NCI-H2029 treated with DMSO at 0.1 percent for 48 hours (cell line): Measurements from ENCODE around the gene SMIM33.
"Not testable (repeated sequence)": the region's sequence is repeated elsewhere in the genome, so short reads cannot be mapped to it uniquely, and the experiment has no call there.

Source experiments
- DNase-seq: peaks from one replicate; lab custom pipeline; 2025; lab: John Stamatoyannopoulos, UW

The SMIM33 gene

DNA sequence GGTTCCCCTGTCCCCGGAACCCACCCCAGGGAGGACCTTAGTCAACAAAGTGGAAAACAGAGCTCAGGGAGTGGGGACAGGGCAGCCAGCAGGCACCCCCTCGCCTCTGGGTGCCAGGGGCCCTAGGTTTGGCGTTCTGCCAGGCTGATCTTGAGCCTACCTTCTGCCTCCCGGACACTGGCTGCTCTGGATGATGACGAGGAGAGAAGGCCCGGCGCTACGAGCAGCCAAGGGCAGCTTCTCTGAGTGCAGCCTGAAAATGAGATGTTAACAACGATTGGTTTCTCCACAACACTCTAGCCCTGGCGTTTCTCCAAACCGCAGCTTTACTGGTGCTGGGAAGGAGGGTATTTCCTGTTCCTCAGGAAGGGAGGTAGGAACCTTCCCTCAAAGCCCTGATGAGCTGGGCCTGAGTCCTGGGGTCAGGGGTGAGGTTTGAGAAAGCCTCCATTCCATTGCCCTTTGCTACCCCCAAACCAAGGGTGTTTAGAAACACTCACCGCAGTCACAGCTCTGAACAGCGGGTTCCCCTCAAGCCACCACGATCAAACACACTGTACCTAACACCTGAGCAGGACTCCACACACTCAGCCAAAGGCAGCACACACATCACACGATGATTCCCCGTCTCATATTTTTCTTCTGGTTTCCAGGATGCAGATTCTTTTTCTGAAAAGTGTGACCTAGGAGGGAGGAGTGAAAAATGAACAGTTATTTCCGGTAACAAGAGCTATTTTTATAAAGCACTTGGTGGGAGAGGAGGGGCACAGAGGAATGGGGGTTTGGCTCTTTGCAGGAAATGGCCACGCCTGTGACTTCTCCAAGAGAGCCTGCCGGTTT lies 11.5 kb downstream of the SMIM33 start, which contains the start of gene STING1:
STING1 (minus strand) TSS at position 709 of the 840 bp plus-strand sequence. CDS start 1,054 bp downstream, outside the sequence.
- DNase-seq = peak; percentile 96

DNA sequence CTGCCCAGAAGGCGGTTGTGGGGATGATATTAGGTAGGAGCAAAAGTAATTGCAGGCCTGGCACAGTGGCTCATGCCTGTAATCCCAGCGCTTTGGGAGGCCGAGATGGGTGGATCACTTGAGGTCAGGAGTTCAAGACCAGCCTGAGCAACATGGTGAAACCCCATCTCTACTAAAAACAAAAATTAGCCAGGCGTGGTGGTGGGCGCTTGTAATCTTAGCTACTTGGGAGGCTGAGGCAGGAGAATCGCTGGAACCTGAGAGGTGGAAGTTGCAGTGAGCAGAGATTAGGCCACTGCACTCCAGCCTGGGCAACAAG lies 12.0 kb downstream of the SMIM33 start:
- not testable (repeated sequence) for DNase-seq

DNA sequence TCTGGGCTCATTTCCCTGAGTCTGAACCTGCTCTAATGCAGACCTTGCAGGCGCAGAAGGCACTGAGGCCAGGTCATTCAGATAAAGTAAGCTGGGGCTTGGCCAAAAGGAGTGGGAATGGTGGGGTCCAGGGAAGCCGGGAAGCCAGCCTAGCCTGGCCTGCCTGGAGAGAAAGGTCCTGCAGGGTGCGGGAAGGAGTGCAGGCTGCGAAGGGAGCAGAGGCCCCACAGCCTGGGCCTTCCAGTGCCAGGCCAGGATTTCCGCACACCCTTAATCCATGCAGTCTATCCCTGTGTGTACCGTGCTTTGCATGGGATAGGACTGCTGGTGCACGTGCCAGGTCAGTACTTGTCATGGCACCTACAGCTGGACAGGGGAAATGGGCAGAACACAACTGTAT lies 15.4 kb downstream of the SMIM33 start:
- no peak for DNase-seq

DNA sequence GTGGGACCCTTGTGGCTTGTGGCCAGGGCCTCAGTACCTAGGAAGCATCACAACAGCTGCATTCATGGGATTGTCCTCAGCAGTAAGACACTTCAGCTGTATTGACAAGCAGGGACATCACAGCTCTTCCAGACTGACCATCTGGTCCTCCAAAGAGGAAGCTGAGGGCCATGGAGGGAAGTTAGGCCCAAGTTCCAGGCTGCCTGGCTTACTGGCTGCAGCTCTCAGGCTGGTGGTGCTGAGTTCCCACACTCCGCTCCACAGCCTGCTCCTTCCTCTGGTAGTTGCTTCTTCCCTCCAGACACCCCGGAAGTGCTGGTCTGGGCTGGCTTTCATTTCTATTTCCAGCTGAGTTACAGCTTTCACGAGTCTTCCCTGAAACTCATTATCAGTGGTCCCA lies 17.5 kb downstream of the SMIM33 start:
- DNase-seq = no peak

DNA sequence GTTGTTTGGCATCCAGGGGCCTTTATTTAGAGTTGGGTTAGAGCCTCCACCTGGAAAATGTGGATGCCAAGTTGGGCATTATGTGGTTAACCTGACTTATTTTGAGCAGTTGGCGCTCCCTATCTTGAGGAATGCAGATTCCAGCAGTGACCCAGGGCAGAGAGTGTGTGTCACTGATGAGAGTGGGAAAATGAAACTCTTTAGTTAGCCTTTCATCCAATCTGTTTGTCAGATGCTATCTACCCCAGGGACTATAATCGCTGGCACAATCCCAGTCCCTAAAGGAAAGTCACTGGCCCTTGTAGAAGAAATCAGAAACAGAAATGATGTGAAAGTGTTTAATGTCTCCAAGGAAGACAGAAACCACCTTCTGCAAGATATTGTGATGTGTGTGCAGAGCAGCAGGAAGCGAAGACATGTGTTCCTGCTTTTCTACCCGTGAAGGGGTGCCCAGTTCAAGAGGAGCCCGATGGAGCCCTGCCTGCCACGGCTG lies 21.9 kb downstream of the SMIM33 start:
- DNase-seq = no peak

DNA sequence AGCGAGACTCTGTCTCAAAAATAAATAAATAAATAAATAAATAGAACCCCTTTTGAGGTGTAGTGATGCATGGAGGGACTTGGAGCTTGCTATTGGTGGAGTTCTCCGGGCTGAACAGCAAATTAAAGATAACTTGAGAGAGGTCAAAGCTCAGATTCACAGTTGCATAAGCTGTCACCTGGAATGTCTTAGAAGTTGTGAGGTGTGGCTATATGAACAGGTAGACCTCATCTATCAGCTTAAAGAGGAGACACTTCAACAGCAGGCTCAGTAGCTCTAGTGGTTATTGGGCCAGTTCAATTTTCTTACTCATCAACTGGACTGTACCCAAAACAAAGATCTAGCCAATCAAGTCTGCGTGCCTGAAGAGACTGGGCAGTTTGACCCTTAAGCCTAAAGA lies 23.5 kb downstream of the SMIM33 start:
- DNase-seq = no peak

DNA sequence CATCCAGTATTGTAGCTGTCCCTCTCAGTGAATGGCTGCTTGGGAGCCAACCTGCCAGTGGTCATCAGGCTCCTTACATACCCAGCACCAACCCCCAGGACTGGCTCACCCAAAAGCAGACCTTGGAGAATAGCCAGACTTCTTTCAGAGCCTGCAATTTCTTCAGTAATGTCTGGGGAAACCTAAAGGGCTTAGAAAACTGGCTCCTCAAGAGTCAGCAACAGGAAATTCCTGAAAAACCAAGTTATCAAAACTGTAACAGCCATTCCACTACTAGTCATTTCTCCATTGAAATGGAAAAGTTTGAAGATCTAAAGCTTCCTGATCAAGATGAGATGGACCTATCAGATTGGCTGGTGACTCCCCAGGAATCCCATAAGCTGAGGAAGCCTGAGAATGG lies 24.0 kb downstream of the SMIM33 start:
- DNase-seq = no peak

DNA sequence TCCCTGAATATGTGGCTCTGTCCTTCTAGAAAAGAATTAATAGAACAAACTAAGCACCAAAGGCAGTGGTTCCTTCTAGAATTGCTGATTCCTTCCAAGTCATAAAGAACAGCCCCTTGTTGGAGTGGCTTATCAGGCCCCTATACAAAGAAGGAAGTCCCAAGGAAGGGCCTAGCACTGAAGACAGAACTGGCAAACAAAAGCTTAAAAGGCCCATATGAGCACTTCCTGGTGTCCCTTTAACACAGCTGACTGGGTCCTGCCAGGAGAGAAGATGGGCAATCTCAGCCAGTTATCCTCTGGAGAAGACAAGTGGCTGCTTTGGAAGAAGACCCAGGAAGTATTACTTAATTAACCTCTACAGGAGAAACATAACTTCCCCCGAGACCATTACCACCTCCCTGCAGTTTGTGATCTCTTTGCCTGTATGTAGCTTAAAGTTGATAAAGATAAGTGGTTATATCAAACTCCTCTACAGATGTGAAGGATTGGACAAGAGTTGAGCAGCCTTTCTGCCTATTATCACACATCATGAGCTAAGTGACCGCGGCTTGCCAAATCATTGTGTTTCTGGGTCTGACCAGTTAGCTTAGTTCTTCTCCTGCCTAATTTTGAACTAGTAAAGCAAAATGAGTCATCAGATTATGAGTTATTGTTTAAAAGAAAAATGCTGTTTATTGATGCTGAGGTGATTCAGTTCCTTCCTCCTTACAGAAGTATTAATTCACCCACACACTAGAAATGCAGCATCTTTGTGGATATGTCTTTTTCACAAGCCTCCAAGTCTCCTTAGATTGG lies 25.0 kb downstream of the SMIM33 start:
- no peak for DNase-seq

DNA sequence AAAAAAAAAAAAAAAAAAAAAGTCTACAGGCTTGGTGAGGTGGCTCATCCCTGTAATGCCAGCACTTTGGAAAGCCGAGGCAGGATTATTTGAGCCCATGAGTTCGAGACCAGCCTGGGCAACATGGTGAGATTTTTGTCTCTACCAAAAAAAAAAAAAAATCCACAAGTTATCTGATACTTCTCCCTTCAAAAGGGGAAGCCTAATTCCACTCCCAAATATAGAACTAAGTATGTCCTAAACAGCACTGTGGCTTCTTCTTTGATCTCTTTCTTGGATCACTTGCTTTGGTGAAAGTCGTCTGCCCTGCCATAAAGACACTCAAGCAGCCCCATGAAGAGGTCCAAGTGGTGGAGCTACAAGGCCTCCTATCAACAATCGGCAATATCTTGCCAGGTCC lies 30.6 kb downstream of the SMIM33 start:
- no peak for DNase-seq

DNA sequence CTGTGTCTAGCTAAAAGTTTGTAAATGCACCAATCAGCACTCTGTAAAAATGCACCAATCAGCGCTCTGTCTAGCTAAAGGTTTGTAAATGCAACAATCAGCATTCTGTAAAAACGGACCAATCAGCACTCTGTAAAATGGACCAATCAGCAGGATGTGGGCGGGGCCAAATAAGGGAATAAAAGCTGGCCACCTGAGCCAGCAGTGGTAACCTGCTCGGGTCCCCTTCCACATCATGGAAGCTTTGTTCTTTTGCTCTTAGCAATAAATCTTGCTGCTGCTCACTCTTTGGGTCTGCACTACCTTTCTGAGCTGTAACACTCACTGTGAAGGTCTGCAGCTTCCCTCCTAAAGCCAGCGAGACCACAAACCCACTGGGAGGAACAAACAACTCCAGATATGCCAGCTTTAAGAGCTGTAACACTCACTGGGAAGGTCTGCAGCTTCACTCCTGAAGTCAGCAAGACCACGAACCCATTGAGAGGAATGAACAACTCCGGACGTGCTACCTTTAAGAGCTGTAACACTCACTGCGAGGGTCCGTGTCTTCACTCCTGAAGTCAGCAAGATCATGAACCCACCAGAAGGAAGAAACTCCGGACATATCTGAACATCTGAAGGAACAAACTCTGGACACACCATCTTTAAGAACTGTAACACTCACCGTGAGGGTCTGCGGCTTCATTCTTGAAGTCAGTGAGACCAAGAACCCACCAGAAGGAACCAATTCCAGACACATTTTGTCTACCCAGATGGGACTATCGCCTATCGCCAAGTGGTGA lies 32.4 kb downstream of the SMIM33 start:
- not testable (repeated sequence) for DNase-seq

DNA sequence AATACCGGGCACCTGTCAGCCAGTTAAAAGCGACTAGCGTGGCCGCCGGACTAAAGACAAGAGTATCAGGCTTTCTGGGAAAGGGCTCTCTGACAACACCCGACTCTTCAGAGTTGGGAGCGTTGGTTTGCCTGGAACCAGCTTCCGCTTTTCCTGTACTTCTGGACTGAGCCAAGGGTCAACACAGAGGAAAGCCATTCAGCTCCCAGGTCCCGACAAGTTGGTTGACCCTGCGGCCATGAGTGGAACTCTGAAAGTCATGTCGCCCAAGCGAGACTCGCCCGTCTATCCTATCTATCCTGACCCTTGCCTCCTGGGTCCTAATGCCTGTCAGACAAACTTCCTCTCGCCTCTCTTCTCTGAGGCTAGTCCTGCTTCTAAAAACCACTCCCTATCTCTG lies 33.1 kb downstream of the SMIM33 start:
- DNase-seq = not testable (repeated sequence)

DNA sequence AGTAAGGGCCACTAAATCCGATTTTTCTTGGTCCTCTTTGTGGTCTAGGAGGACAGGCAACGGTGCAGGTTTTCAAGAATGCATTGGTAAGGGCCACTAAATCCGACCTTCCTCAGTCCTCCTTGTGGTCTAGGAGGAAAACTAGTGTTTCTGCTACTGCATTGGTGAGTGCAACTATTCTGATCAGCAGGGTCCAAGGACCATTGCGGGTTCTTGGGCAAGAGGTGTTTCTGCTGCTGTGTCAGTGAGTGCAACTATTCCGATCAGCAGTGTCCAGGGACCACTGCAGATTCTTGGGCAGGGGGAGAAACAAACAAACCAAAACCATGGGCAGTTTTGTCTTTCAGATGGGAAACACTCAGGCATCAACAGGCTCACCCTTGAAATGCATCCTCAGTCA lies 33.9 kb downstream of the SMIM33 start:
- not testable (repeated sequence) for DNase-seq

DNA sequence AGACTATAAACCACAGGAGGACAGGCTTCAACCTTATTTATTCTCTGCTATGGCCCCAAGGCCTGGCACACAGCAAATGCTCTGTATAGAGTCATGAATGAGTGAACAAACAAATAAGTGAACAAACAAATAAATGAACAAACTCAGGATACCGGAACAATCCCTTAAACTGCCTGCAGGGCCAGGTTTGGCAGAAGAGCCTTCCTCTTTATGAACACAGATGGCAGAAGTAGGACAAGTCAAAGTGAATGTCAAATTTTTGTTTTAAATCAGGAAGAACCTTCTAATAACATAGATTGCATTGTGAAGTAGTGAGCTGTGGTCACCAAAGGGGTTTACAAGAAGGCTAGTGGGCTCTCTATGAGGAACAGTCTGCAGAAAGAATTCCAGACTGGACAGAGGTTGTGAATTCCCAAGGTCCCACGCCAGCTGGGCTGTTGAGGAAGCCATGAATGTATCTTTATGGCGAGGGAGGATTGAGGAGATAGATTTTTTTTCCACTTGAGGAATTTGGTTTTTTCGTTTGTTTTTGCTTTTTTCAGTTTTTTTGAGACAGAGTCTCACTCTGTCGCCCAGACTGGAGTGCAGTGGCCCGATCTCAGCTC lies 42.1 kb downstream of the SMIM33 start:
- DNase-seq = no peak

DNA sequence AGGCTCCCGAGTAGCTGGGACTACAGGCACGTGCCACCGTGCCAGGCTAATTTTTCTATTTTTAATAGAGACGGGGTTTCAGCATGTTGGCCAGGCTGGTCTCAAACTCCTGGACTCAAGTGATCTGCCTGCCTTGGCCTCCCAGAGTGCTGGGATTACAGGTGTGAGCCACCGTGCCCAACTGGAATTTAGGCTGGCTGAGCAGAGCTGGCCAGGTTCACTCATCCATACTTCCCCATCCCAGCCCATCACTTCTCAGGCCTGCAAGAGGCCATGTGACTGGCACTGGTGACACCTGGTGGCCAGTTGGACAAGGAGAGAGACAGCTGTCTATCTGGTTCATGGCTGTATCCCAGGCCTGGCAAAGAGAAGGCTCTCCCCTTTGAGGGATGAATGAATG lies 42.6 kb downstream of the SMIM33 start:
- DNase-seq = peak; percentile 61

DNA sequence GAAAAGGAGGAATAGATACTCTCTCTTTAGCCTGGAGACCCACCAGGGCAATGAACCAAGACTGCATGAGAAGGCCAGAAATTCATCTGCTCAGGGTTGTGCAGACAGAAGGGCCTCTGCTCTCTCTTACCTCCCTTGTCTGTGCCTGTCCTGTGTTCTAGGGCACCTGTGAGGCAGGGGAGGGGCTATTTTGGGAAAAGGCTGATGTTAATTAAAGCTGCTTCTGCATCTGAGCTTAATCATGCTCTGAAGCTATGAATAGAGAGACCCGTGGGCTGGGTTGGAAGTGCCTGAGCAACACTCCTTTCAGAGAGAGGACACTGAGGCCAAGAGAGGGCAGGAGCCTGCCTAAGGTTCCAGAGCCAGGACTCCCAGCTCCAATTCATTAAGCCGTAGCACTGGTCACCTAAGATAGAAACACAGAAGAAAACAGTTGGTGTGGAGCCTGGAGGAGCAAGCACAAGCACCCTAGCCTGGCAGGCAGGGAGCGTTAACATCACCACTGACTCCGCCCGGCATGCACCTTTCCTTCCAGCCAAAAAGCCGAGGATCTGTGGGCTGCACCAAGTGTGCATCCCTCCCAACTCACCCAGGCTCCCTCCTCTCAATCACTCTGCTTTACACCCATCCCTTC lies 43.2 kb downstream of the SMIM33 start:
- DNase-seq = no peak

DNA sequence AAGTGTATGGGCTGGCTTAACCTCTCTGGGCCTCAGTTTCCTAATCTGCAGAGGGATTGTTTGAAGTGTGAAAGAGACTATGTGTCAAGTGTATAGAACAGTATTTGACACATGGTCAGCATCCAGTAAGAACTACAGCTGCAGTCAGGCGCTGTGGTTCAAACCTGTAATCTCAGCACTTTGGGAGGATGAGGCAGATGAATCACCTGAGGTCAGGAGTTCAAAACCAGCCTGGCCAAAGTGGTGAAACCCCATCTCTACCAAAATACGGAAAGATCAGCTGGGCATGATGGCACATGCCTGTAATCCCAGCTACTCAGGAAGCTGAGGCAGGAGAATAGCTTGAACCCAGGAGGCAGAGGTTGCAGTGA lies 43.7 kb downstream of the SMIM33 start:
- no peak for DNase-seq

DNA sequence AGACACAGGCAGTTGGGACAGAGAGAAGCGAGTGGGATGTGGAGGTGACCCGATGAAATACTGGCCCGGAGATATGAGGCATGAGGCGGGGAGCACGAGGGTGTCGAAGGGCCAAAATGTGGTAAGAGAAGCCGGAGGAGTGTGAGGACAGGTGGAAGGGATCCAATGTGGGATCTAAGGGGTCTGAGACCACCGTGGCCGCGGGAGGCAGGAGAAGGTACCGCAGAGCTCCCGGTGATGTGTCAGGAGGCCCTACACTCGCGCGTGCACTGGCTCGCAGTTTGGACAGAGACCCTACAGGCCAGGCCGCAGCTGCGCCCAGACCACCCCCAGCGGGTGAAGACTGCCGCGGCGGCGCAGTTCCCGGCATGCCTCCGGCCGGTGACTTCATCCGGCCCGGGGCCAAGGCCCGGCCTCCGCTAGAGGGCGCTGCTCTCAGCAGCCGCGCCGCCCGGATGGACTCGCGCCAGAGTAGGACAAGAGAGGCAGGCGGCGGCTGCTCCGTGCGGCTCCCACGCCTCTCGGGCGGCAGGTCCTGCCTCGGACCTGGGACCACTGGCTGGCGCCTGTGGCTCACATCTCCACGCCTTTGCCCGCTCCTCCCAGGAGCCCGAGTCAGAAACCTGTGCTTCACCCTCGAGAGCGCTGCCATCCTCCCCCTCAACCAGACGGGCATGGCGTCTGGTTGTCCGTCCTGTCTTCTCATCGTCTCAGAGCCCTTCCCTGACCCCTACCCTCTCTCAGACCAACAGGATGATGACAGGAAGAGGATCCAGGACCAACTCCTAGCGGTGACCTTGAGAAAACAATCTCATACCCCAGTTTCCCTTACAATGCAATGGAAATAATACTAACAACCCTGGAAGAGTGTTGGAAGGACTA lies 47.1 kb downstream of the SMIM33 start:
- DNase-seq = peak; percentile 52
